Peyer's patch (tissue), 4 donors: ENCODE data around the gene MAN2A1.

Source experiments
- POLR2A ChIP-seq, 2 donors: fragments of 450-650 bp; IDR thresholded peaks; one replicate each; pipeline ENCODE4 v1.5.1; 2017; ENCODE audit warnings: antibody characterized with exemption in 2 of 2, mild to moderate bottlenecking in 2 of 2, moderate library complexity in 2 of 2
- TF ChIP-seq, protein P1 (sequence below), 6 experiments: fragments of 450-650 bp in 4 of 6; fragments of 200-600 bp in 2 of 6; sonication (generic) in 1 of 6; IDR thresholded peaks; one replicate each; pipeline ENCODE4 v1.5.1; 2017 to 2019; ENCODE audit warnings: antibody characterized with exemption in 6 of 6, mild to moderate bottlenecking in 3 of 6, moderate library complexity in 1 of 6

DNA sequence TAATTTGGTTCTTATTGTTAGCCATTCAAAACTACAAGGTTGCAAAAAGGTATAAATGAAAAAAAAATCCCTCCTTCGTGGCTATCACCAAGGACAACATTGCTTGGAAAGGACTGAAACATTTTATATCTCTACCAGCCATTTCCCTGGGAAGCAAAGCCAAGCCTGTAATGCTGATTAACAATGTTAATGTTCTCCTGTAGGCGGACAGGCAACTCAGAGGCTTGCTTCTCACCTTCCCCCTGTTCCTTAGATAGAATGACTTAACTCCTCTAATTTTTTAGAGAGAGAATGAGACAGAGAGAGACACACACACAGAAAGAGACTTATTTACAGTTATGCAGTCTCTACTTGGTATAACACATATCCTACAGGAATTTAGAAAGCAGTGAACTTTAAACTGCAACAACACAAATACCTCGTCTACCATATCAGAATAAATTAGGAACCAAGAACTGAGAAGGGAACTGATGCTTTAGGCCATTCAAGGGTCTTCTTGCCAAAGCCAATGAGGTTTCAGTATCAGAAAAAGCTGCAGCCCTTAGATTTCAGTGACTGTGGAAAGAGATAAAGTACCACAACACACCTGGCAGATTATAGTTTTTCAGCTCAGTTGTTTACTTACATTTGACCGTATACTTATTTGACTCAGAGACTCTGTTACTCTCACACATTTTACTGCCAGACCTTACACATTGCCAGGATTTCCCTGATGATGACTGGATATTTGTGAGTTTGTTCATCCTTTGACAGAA, 20.9 kb upstream of the MAN2A1 start:
- TF ChIP-seq POLR2A (IDR thresholded peaks at IDR 0.05), result no peak
- TF ChIP-seq, protein P1, sequence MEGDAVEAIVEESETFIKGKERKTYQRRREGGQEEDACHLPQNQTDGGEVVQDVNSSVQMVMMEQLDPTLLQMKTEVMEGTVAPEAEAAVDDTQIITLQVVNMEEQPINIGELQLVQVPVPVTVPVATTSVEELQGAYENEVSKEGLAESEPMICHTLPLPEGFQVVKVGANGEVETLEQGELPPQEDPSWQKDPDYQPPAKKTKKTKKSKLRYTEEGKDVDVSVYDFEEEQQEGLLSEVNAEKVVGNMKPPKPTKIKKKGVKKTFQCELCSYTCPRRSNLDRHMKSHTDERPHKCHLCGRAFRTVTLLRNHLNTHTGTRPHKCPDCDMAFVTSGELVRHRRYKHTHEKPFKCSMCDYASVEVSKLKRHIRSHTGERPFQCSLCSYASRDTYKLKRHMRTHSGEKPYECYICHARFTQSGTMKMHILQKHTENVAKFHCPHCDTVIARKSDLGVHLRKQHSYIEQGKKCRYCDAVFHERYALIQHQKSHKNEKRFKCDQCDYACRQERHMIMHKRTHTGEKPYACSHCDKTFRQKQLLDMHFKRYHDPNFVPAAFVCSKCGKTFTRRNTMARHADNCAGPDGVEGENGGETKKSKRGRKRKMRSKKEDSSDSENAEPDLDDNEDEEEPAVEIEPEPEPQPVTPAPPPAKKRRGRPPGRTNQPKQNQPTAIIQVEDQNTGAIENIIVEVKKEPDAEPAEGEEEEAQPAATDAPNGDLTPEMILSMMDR (IDR thresholded peaks at IDR 0.05), result no peak
